GM19035 (cell line): Measurements from ENCODE around the gene KCNJ8.
"Not testable (repeated sequence)": the region's sequence is repeated elsewhere in the genome, so short reads cannot be mapped to it uniquely, and the experiment has no call there.

ENCODE experiments used
- ATAC-seq: cut with Tn5 transposase; IDR thresholded peaks from one replicate; pipeline ENCODE4 v1.9.1; 2021; ENCODE audit not compliant: unreplicated experiment

KCNJ8 gene

GRCh38 chr12:21774358-21775132 lies at the start of gene KCNJ8:
TSS of gene KCNJ8 (minus strand) at chr12:21774706. CDS start at chr12:21773616, 1,090 bp downstream.
- ATAC-seq = no peak

- no peak for ATAC-seq
These were observed 49.1 kb upstream of the KCNJ8 start for GRCh38 chr12:21823581-21823980.

- no peak for ATAC-seq
These were observed 45.2 kb upstream of the KCNJ8 start for GRCh38 chr12:21819678-21820077.

DNA sequence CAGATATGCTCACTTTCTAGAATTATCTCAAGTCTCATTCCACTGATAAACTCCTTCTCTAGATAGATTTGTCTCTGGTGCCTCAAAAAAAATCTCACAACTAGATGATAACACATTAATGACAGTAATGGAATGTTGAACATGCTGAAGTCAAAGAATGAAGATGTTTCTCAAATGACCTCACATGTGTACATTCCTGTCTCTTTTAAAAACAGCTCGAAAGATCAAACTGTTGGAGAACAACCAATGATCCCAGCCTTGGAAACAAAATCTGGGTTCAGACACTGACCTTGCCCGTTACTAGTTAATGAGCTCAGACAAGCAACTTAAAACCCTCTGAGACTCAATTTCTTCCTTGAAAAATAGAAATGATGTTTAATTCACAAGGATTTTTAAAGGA lies 44.7 kb upstream of the KCNJ8 start:
- no peak for ATAC-seq

DNA sequence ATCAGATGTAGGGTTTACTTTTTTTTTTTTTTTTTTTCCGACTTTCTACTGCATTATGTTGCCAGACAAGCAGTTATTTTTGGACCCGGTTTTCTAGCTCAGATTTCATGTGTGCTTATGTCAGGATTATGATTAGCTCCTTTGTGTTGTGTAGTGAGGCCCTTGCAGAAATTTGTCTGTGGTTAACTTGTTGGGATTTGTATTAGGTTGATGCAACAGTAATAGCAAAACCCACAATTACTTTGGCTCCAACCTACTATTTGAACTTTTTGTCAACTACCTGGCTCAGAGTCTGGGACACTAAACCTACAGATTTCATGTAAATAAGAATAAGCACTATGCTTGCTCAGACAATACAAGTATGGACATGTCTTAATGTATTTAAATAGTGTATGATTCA lies 44.1 kb upstream of the KCNJ8 start:
- no peak for ATAC-seq

- no peak for ATAC-seq
These were observed 41.0 kb upstream of the KCNJ8 start for GRCh38 chr12:21815306-21816062.

DNA sequence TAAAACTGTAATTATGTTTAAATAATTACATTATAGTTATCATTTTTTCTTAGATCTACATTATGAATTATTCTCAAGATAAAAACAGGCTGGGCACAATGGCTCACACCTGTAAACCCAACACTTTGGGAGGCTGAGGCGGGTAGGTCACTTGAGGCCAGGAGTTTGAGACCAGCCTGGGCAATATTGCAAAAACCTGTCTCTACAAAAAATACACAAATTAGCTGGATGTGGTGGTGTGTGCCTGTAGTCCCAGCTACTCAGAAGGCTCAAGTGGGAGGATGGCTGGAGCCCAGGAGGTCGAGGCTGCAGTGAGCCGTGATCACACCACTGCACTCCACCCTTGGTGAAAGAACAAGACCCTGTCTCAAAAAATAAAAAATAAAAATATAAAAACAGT lies 40.3 kb upstream of the KCNJ8 start:
- ATAC-seq = no peak

DNA sequence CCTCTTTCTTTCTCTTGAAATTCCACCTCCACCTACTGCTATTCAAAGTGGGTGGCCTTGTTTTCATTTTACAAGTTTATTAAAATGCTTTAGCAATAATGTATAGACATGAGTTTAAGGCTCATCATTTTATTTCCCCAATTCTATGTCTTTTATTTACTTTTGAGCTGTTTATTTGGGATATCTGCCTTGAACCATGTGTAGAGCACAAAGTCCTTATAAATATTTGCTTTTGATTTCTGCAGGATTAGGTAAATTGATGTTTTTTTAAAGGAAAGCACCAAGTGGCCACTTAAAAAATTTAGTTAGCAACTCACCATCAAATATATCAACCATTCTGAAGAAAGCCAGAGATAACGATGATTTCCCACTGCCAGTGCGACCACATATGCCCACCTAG lies 39.8 kb upstream of the KCNJ8 start:
- ATAC-seq = no peak

DNA sequence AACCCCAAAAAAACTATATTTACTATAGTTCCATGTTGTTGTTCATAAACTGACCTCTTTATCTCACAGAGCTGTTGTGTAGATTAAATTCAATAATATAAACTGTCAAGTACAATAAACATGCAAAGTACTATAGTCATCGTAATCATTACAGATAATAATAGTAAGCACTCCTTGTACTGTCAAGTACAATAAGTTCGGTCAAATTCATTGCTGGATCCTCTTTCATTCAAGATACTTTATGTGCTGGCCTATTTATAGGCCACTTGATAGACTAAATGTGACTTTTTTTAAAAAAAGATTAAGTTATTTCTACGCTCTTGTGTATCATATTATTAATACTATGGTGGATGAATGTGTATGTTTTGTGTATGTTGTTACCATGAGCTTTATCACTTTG lies 39.2 kb upstream of the KCNJ8 start:
- no peak for ATAC-seq

DNA sequence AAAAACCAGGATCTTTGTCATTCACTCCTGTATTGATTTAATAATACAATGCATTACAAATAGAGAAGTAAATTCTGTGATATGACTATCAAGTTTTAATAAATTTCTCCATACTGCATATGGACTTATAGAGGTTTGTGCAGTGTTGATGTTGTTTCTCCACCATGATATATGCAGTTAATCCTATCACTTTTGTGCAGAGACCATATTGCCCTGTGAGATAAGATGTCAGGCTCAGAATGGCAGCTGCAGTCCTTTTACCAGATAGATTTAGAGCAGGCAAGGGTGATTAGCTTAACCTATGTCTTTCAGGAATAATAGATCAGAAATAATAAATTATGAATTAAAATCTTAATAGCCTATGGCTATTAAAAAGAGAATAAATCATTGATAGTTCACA lies 38.6 kb upstream of the KCNJ8 start:
- ATAC-seq = no peak

DNA sequence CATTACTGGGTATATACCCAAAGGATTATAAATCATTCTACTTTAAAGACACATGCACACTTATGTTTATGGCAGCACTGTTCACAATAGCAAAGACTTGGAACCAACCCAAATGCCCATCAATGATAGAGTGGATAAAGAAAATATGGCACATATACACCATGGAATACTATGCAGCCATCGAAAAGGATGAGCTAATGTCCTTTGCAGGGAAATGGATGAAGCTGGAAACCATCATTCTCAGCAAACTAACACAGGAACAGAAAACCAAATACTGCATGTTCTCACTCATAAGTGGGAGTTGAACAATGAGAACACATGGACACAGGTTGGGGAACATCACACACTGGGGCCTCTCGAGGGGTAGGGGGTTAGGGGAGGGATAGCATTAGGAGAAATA lies 37.8 kb upstream of the KCNJ8 start:
- ATAC-seq = not testable (repeated sequence)

DNA sequence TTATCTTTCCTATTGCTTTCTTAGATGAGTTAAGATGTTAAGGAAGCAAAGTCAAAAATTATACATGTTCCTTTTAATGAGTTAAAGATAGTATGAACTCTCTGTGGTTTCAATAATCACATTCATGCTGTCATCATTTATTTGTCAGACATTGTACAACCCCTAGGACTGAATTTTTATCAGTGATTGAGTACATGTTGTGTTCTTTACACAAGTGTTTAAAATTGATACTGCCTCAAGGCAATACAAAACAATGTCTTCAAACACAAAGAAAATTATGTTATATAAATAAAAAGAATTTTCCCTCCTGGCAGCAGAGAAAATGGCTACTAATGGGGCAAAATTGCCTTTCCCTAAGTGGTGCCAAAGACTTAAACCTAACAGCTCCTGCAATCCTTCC lies 34.6 kb upstream of the KCNJ8 start:
- ATAC-seq = no peak

- no peak for ATAC-seq
These were observed 31.7 kb upstream of the KCNJ8 start for GRCh38 chr12:21806255-21806654.

DNA sequence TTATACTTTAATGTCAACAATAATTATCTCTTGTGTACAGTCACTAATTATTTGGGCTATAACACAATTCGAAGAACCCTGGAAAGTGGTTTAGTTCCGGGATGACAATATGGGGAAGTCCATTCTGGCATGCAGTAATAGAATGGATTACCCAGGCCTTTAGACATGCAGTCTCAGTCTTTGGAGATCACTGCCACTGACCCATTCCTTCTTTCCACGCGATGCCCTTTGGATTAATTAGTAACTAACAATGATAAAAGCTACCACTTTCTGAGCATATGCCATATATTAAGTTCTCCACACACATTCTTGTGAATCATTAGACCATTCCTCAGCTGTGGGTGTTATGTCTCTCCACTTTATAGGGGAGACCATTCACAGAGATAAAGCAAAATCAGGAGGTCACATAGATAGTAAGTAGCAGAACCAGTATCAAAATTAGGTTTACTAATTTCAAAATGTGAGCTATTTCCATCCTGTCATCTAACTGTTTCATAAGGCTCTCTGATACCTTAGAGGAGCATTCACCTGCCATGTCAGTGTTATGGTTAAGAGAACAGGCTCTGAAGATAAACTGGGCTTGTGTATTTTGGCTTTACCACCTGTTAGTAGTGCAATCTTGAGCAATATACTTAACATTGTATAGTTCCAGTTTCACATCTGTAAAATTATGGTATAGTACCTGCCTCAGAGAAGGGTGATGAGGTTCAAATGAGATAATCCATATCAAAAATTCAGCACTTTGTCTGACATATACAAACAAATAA lies 27.2 kb upstream of the KCNJ8 start:
- ATAC-seq = no peak

DNA sequence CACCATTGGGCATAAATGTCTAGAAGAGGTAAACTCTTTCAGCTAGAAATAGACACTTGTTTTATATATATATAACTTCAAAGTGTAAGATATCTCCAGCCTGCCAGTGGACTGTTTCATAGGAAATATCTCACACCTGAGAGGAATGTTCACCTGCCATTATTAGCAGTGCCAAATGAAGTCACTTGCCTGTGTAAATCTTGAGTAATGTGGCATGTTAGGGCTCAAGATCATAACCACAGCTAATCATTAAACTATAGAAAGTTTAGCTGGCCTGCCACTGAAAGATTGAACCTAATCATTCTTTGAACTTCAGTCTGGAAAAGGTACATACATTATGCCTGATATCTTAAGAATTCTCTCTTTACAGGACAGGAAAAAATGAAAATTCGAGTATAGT lies 25.5 kb upstream of the KCNJ8 start:
- no peak for ATAC-seq

- no peak for ATAC-seq
These were observed 23.0 kb upstream of the KCNJ8 start for GRCh38 chr12:21797539-21797938.

- no peak for ATAC-seq
These were observed 21.3 kb upstream of the KCNJ8 start for GRCh38 chr12:21795648-21796328.

- ATAC-seq = not testable (repeated sequence)
These were observed 20.5 kb upstream of the KCNJ8 start for GRCh38 chr12:21794807-21795595.

GRCh38 chr12:21789687-21790086 lies 15.2 kb upstream of the KCNJ8 start:
- not testable (repeated sequence) for ATAC-seq
